A673 (cell line): ENCODE results near the gene NUP210L.

Experiments
- CTCF ChIP-seq: fragments of 300-800, 200-600 bp; sonication (generic); conservative IDR thresholded peaks from 2 replicates; pipeline ENCODE4 v1.5.1; 2017; ENCODE audit warnings: low read depth, mild to moderate bottlenecking, antibody characterized with exemption, low read length, moderate library complexity, mixed read lengths
- EZH2 ChIP-seq: fragments of 200-600 bp; sonication (generic); IDR thresholded peaks from 2 replicates; pipeline ENCODE4 v1.6.1; 2017; ENCODE audit warnings: borderline replicate concordance, low read depth, mild to moderate bottlenecking, mixed read lengths, antibody characterized with exemption, low read length; ENCODE audit not compliant: poor library complexity, severe bottlenecking

GRCh38 chr1:153945795-153946621 lies 208.9 kb downstream of the NUP210L start:
- TF ChIP-seq CTCF = no peak
- TF ChIP-seq EZH2 = no peak
